Duodenal mucosa (tissue), 2 donors: Measurements from ENCODE around the gene CASTOR1.

Source experiments
- H3K27ac ChIP-seq: one replicate; pipeline ENCODE4 v1.7.0; 2013; ENCODE audit warnings: low read depth, low read length
- H3K27me3 ChIP-seq, 2 donors: one replicate each; pipeline ENCODE4 v1.7.0; 2013; ENCODE audit warnings: low read length in 2 of 2, control low read depth in 1 of 2; ENCODE audit not compliant: insufficient read depth in 2 of 2, control insufficient read depth in 1 of 2
- H3K36me3 ChIP-seq, 2 donors: one replicate each; pipeline ENCODE4 v1.7.0; 2013; ENCODE audit warnings: low read length in 2 of 2, control low read depth in 1 of 2; ENCODE audit not compliant: insufficient read depth in 2 of 2, control insufficient read depth in 1 of 2
- H3K4me1 ChIP-seq, 2 donors: one replicate each; pipeline ENCODE4 v1.7.0; 2013; ENCODE audit warnings: low read length in 2 of 2, control low read depth in 1 of 2; ENCODE audit not compliant: insufficient read depth in 2 of 2, control insufficient read depth in 1 of 2
- H3K4me3 ChIP-seq, 2 donors: one replicate each; pipeline ENCODE4 v1.7.0; 2013; ENCODE audit warnings: low read length in 2 of 2, low read depth in 1 of 2
- H3K9ac ChIP-seq, 2 donors: one replicate each; pipeline ENCODE4 v1.7.0; 2013; ENCODE audit warnings: low read length in 2 of 2, low read depth in 1 of 2
- H3K9me3 ChIP-seq, 2 donors: one replicate each; pipeline ENCODE4 v1.7.0; 2013; ENCODE audit warnings: low read length in 2 of 2, control low read depth in 1 of 2; ENCODE audit not compliant: control insufficient read depth in 1 of 2

The CASTOR1 gene

GRCh38 chr22:30308518-30309230, 19.4 kb upstream of the CASTOR1 start:
- Histone ChIP-seq H3K4me1 (peaks cover 85 to 89% of the 10 kb centered on the region in 2 donors), H3K27ac (no peak overlapping the region), H3K9ac (peak overlapping the region in 1 of 2 donors; percentile 15)

GRCh38 chr22:30308093-30308492, 18.8 kb upstream of the CASTOR1 start:
- Histone ChIP-seq H3K4me3 (no peak overlapping the region), H3K27ac (no peak overlapping the region), H3K4me1 (peaks cover 90 to 92% of the 10 kb centered on the region in 2 donors), H3K27me3 (no peaks in the 10 kb centered on the region), H3K36me3 (peaks cover 0 to 11% of the 10 kb centered on the region in 2 donors), H3K9me3 (no peaks in the 10 kb centered on the region), H3K9ac (no peak overlapping the region)

More at GRCh38 chr22:30308518-30309230, 19.4 kb upstream of the CASTOR1 start:
- H3K27me3 ChIP-seq, result no peaks in the 10 kb centered on the region
- H3K36me3 ChIP-seq, result peaks cover 0 to 6% of the 10 kb centered on the region in 2 donors
- no peaks in the 10 kb centered on the region for H3K9me3 ChIP-seq
- H3K4me3 ChIP-seq, result no peak overlapping the region

GRCh38 chr22:30307041-30307574, 17.8 kb upstream of the CASTOR1 start:
- H3K27me3 ChIP-seq, result no peaks in the 10 kb centered on the region
- peak overlapping the region in 1 of 2 donors; percentile 13 for H3K9ac ChIP-seq
- H3K36me3 ChIP-seq, result peaks cover 0 to 11% of the 10 kb centered on the region in 2 donors
- H3K4me1 ChIP-seq, result peaks cover 89 to 94% of the 10 kb centered on the region in 2 donors
- no peaks in the 10 kb centered on the region for H3K9me3 ChIP-seq
- H3K27ac ChIP-seq, result no peak overlapping the region
- H3K4me3 ChIP-seq, result no peak overlapping the region

GRCh38 chr22:30306627-30307011, 17.3 kb upstream of the CASTOR1 start:
- Histone ChIP-seq H3K9ac (peak overlapping the region; percentile 13 to 18), H3K27me3 (no peaks in the 10 kb centered on the region), H3K27ac (no peak overlapping the region), H3K36me3 (peaks cover 0 to 11% of the 10 kb centered on the region in 2 donors), H3K9me3 (no peaks in the 10 kb centered on the region), H3K4me1 (peaks cover 89 to 94% of the 10 kb centered on the region in 2 donors), H3K4me3 (peak overlapping the region in 1 of 2 donors; percentile 37)

GRCh38 chr22:30305906-30306626, 16.8 kb upstream of the CASTOR1 start:
- Histone ChIP-seq H3K9me3 (no peaks in the 10 kb centered on the region), H3K36me3 (peaks cover 0 to 15% of the 10 kb centered on the region in 2 donors), H3K27ac (peak overlapping the region; percentile 36), H3K4me1 (peaks cover 85 to 91% of the 10 kb centered on the region in 2 donors), H3K9ac (peak overlapping the region; percentile 4 to 18), H3K4me3 (peak overlapping the region; percentile 13 to 37), H3K27me3 (no peaks in the 10 kb centered on the region)

GRCh38 chr22:30305519-30305905, 16.2 kb upstream of the CASTOR1 start:
- Histone ChIP-seq H3K36me3 (peaks cover 0 to 20% of the 10 kb centered on the region in 2 donors), H3K4me3 (peak overlapping the region; percentile 13 to 37), H3K9ac (peak overlapping the region; percentile 4 to 18), H3K27ac (peak overlapping the region; percentile 36), H3K9me3 (no peaks in the 10 kb centered on the region), H3K4me1 (peaks cover 80 to 85% of the 10 kb centered on the region in 2 donors), H3K27me3 (no peaks in the 10 kb centered on the region)

- Histone ChIP-seq H3K27ac (peak overlapping the region; percentile 35), H3K36me3 (peaks cover 0 to 27% of the 10 kb centered on the region in 2 donors), H3K4me3 (peak overlapping the region in 1 of 2 donors; percentile 5), H3K4me1 (peaks cover 72 to 77% of the 10 kb centered on the region in 2 donors), H3K9ac (peak overlapping the region; percentile 9 to 18), H3K9me3 (no peaks in the 10 kb centered on the region), H3K27me3 (no peaks in the 10 kb centered on the region)
These were observed 15.4 kb upstream of the CASTOR1 start for GRCh38 chr22:30304495-30305244.

GRCh38 chr22:30302810-30303138, 13.5 kb upstream of the CASTOR1 start:
- Histone ChIP-seq H3K9me3 (no peaks in the 10 kb centered on the region), H3K27ac (no peak overlapping the region), H3K4me3 (peak overlapping the region in 1 of 2 donors; percentile 15), H3K4me1 (peaks cover 61% of the 10 kb centered on the region in 2 donors), H3K36me3 (peaks cover 9 to 45% of the 10 kb centered on the region in 2 donors), H3K9ac (peak overlapping the region in 1 of 2 donors; percentile 6), H3K27me3 (no peaks in the 10 kb centered on the region)

GRCh38 chr22:30301995-30302809, 12.9 kb upstream of the CASTOR1 start:
- Histone ChIP-seq H3K9ac (peak overlapping the region in 1 of 2 donors; percentile 30), H3K27ac (no peak overlapping the region), H3K9me3 (no peaks in the 10 kb centered on the region), H3K4me1 (peaks cover 56 to 57% of the 10 kb centered on the region in 2 donors), H3K27me3 (no peaks in the 10 kb centered on the region), H3K4me3 (peak overlapping the region; percentile 15 to 16), H3K36me3 (peaks cover 15 to 51% of the 10 kb centered on the region in 2 donors)
